ENCODE measurements around the gene RAB11FIP3. TPM values are rescaled to one million over a fixed set of nuclear protein-coding genes. Genes with fewer than 3 reads are reported as not detected.

RAB11FIP3 gene
- total RNA-seq, 1 donor from 2014 or later = 27.7 TPM

- no peak for DNase-seq (ENCODE audit: low read depth, low spot score)
Measured at GRCh38 chr16:552171-552570, 126.7 kb downstream of the RAB11FIP3 start.

DNA sequence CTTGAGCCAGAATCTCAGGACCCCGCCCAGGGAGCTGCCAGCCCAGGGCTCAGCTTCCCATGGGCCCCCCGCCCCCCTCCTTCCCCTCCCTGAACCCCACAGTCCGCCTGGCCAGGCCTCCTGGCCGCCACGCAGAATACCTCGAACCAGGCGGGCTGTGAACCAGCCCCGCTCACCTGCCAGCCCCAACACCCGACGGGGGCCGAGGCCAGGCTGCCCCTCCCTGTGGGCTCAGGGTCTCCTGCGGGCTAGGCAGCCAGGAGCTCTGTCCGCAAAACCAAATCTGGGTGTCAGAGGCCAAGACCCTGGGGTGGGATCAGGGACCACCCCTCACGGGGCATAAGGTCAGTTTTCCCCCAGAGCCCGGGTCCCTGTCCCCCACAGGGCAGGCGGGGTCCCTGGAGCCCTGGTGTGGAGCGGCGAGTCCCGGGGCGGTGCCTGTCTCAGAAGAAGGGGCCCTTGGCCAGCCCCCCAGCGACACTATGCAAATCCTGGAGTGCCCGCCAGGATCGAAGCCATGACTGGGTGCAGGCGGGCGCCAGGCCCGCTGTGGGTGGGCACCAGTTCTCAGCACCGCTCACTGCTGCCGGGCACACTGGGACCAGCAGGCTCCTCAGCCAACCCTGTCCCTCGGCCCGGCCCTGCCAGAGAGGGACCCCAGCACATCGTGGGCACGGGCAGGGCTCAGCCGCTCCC is 128.3 kb downstream of the RAB11FIP3 start:
- no peak for DNase-seq (ENCODE audit: low read depth, low spot score)

DNA sequence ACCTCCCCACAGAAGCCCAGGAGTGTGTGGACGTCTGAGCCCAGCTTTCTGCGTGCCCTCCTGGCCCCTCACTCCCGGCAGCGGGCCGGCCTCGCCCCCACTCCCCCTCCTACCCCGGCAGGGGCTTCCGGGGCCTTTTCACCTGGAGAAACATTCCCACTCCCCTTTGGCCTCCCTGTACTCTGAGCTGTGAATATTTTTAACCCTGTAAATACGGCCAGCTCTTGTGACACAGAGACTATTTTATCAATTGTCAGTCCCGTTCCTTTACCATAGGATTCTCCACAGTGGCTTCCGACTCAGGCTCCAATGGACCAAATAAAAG is 128.8 kb downstream of the RAB11FIP3 start:
- DNase-seq (ENCODE audit: low read depth, low spot score) = no peak

GRCh38 chr16:554640-555365 is 129.4 kb downstream of the RAB11FIP3 start:
- DNase-seq (ENCODE audit: low read depth, low spot score) = no peak

DNA sequence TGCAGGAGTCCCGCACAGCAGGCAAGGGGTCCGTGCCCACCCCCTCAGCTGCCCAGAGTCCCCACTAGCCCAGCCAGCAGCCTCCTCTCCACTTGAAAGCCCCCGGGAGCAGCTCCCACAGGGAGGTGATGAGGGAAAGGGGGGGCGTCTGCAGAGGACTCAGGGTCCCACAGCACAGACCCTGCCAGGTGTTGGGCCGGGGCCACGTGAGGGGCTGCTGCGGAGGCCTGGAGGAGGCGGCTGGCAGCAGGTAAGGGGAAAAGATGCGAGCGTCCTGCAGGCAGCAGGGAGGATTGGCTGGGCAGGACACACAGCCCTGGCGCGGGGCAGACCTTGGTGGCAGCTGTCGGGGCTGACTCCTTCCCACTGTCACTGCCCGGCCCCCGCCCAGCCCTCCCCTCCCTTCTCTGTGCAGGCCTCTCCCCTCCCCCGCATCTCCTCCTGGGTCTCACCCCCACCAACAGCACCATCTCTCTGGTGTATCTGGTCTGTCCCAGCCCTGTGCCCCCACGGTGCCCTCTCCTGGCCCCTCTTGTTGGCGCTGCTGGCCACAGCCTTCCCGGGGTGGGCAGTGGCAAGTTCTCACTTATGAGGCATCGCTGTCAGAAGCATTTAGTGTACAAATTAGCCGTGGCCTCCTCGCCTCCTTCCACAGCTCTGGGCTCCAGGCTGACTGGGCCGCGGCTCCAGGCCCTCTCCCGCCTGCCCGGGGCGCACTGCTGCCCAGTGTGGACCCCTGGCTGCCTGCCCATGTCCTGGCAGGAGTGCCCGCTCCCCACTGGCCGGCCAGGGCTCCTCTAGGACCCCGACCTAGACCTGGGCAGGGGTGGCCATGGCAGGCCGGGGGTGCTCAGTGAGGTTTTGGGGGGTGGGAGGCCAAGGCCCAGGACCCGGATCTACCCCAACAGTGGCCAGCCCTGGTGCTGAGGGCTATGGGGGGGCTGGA is 130.4 kb downstream of the RAB11FIP3 start:
- no peak for DNase-seq (ENCODE audit: low read depth, low spot score)

GRCh38 chr16:556474-557173 is 131.2 kb downstream of the RAB11FIP3 start:
- DNase-seq (ENCODE audit: low read depth, low spot score) = no peak

DNA sequence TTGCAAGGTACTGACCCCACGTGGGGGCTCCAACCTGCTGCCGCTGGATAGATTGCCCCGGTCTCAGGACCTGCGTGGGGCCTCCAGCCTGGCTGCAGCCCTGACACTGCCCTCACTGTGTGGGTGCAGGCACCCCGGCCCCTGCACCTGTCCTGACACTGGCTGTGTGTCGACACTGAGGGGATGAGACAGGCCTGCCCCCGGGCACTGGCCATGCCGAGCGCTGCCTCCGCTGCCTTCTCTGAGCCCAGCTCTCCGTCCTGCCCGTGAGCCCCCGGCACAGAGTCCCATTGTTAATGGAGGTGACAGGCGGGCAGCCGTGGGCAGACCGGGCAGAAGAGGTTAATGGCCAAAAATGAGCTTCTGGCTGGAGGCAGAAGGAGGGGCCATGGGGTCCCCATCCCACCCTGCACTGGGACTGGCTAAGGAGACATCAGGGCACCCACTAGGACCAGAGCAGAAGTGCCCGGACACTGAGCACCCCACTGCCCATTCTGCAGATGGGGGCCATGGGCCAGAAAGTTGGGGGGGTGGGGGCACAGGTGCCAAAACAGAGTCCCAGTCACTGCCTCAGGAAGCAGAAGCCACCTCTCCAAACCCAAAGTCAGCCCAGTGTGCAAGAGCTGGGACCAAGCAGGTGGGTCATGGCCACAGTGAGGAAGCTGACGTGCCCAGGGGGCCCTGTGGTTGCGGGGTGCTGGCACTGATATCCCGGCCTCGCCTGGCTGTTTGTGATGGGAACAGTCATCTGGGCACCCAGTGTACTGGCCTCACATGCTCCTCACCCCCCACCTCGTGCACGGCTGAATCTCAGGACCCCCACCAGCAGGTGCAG is 132.2 kb downstream of the RAB11FIP3 start:
- no peak for DNase-seq (ENCODE audit: low read depth, low spot score)

- DNase-seq (ENCODE audit: low read depth, low spot score) = no peak
Measured at GRCh38 chr16:558298-559020, 133.0 kb downstream of the RAB11FIP3 start.

DNA sequence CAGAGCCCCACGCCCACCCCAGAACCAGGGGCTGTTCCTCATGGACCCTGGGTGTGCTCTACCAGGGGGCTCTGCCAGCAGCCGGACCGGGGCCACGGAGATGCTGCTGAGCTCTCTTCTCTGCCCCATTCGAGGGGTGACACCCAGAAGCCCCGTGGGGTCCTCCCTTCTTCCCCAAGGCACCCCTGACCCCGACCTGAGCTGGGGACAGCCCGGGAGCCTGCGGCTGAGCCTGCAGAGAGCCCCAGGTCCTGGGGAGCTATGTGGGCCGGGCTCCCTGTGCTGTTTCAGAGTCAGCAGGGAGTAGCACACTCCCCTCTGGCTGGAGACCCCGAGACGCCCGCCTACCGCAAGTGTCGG is 133.6 kb downstream of the RAB11FIP3 start:
- DNase-seq (ENCODE audit: low read depth, low spot score) = no peak

GRCh38 chr16:559411-560203 is 134.2 kb downstream of the RAB11FIP3 start:
- DNase-seq (ENCODE audit: low read depth, low spot score) = no peak

GRCh38 chr16:560204-560700 is 134.8 kb downstream of the RAB11FIP3 start, which contains the start of gene PRR35:
Gene PRR35, plus strand, starts transcription at chr16:560394. Its CDS starts 2,901 bp downstream, at chr16:563295.
- DNase-seq (ENCODE audit: low read depth, low spot score) = no peak

DNA sequence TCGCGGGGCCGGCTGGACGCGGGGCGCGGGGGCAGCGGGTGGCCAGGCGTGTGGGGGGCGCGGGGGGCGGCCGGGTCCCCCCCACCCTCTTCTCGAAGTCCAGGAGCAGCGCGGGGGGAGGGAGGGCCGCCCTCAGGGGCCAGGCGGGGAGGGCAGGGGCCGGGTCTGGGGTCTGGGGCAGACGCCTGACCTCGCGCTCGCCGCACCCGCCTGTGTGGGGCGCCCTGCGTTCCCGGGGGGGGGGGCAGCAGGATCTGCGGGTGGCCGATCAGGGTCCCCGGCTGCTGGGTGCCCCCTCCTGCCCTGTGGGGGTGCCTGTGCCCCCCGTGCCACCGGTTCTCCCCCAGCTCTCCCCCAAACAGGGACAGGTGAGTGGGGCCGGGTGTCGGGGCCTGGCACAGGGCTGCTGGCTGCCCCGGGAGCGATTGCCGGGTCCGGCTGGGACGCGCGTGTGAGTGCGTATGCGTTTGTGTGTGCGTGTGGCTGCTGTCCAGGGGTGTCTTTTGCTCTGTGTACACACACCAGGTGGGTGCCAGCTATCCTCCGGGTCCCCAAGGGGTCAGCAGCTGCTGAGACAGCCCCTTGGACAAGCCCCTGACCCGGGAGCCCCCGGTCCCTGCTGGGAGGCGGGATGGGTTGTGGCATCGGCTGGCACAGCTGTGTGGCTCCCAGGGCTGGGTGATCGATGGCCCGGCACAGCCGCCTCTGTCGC is 135.4 kb downstream of the RAB11FIP3 start:
- DNase-seq (ENCODE audit: low read depth, low spot score) = no peak

DNA sequence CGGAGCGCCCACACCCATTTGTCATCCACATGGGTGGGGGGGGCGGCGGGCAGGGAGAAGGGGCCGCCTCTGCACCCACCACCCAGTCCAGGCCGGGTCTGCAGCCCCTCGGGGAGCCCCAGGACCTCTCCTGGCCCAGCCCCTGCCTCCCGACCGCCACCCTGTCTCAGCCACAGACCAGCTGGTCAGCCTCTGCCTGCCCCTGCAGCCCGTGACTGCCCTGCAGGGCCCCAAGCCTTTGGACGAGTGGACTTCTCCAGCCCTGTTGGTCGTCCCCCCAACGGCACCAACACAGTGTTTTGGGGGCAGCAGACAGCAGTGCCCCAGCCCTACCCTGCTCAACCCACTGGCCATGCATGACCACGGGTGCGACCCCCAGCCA is 136.0 kb downstream of the RAB11FIP3 start:
- no peak for DNase-seq (ENCODE audit: low read depth, low spot score)

DNA sequence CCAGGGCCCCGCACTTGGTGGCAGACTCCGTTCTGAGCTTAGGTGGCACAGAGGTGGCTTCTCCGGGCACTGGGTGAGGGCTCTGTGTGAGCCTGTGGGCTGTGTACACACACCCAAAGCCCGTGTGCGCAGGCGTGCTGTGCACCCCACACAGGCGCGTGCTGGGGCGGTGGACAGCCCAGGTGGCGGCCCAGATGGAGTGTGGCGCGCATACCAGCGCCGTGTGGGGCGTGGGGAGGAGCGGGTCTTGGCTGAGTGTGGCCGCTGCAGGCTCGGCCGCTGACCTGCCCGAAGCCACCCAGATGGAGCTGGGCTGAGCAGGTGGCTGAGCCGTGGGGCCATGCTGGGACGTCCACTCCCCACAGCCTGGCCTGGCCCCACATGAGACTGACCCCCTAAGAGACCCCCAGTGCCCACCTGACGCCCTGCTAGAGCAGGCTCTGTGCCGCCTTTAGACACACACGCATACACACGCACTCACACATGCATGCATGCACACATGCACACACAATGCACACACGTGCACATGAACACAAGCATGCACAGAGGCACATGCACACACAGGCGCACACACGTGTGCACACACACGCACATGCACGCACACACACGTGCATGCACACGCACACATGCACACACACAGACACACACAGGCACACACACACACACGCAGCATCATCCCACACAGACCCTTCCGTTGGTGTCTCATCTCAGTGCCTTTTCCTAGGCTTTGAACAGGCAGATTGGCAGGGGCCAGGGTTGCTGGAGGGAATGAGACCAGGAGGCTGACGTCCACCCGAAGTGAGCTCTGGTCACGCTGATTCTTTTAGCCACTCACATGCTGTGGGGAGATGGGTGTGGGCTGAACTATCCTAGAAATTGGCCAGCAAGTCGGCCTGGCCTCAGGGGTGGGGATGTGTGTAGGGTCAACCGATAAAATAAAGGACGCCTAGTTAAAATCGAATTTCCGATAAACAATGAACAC is 136.8 kb downstream of the RAB11FIP3 start:
- no peak for DNase-seq (ENCODE audit: low read depth, low spot score)

DNA sequence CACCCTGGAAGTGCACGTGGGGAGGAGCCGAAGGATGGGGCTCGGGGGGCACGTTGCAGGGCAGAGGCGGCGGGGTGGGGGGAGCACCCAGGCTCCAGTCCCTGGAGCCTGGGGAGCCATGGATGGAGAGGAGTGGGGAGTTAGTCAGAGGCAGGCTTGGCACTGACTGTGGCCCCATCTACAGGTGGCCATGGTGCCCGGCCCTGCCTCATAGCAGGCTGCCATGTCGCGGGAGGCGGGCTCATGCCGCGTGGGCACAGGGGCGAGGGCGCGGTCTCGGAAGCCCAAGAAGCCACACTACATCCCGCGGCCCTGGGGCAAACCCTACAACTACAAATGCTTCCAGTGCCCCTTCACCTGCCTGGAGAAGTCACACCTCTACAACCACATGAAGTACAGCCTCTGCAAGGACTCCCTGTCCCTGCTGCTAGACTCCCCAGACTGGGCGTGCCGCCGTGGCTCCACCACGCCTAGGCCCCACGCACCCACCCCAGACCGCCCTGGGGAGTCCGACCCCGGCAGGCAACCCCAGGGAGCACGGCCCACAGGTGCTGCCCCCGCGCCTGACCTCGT is 137.7 kb downstream of the RAB11FIP3 start:
- no peak for DNase-seq (ENCODE audit: low read depth, low spot score)

GRCh38 chr16:564690-565418 is 139.4 kb downstream of the RAB11FIP3 start:
- no peak for DNase-seq (ENCODE audit: low read depth, low spot score)

Data from pulmonary artery endothelial cell (primary cell).